ENCODE data around the gene C6orf141. TPM values are rescaled to one million over a fixed set of nuclear protein-coding genes. Genes with fewer than 3 reads are reported as not detected.
A peak's percentile ranks its signal among the peaks of the same experiment; 100 is the strongest.

The C6orf141 gene
- total RNA-seq, 1 donor from 2014 or later = 6.5 TPM

DNA sequence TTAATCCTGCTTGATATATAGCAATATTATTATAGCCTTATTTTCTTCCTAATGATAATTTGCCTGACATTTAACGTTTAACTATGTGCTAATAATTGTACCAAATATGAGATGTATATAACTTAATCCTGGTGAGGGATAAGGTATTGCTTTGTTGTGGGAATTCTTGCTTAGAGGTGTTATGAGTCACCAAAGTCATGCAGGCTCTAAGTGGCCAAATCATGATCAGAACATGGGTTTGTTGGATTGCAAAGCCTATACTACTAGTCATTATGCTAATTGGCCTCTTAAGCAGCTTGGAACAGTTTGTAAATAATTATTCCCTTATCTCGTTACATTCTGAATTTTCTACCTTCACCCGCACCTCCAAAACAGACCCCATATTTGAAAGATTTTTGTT is 21.9 kb upstream of the C6orf141 start:
- H3K27ac Mint-ChIP-seq = no peak overlapping the region
- H3K27me3 Mint-ChIP-seq (ENCODE audit: low read depth) = no peaks in the 10 kb centered on the region
- H3K4me3 Mint-ChIP-seq = no peak overlapping the region
- peaks cover 10% of the 10 kb centered on the region for H3K4me1 Mint-ChIP-seq
- TF ChIP-seq, protein P1, sequence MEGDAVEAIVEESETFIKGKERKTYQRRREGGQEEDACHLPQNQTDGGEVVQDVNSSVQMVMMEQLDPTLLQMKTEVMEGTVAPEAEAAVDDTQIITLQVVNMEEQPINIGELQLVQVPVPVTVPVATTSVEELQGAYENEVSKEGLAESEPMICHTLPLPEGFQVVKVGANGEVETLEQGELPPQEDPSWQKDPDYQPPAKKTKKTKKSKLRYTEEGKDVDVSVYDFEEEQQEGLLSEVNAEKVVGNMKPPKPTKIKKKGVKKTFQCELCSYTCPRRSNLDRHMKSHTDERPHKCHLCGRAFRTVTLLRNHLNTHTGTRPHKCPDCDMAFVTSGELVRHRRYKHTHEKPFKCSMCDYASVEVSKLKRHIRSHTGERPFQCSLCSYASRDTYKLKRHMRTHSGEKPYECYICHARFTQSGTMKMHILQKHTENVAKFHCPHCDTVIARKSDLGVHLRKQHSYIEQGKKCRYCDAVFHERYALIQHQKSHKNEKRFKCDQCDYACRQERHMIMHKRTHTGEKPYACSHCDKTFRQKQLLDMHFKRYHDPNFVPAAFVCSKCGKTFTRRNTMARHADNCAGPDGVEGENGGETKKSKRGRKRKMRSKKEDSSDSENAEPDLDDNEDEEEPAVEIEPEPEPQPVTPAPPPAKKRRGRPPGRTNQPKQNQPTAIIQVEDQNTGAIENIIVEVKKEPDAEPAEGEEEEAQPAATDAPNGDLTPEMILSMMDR (IDR thresholded peaks at IDR 0.05; ENCODE audit: unreplicated experiment) = no peak
- no peaks in the 10 kb centered on the region for H3K9me3 Mint-ChIP-seq
- DNase-seq (ENCODE audit: low spot score in 2 of 2, unreplicated experiment in 2 of 2) = no peak
- no peaks in the 10 kb centered on the region for H3K36me3 Mint-ChIP-seq

DNA sequence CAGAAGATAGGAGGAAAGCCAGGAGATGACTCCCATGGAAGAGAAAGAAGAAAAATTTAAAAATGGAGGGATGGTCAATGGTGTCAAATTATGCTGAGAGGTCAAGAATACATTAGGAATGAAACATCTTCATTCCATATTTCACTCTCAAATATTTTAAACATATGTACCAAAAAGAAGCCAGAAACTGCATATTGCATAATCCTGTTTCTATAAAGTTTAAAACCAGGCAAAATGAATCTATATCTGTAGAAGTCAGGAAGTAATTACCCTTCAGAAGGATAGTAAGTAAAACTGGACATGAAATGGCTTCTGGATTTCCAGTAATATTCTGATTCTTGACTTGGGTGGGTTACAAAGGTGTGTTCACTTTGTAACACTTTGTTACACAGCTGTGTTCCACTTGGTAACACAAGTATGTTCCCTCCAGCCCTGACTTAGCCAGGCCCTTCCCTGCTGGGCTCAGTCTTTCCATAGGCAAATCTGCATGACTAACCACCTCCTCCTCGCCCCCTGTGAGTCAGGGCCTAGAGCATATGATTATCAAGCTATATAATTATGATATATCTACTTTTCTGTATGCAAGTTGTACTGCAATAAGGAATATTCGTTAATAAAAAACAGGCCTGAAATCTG is 20.2 kb upstream of the C6orf141 start:
- Mint-ChIP-seq H3K4me1 (peaks cover 2% of the 10 kb centered on the region), H3K27ac (no peak overlapping the region), H3K4me3 (no peak overlapping the region), H3K27me3 (ENCODE audit: low read depth) (no peaks in the 10 kb centered on the region), H3K36me3 (no peaks in the 10 kb centered on the region), H3K9me3 (no peaks in the 10 kb centered on the region)
- TF ChIP-seq, protein P1 (IDR thresholded peaks at IDR 0.05; ENCODE audit: unreplicated experiment) = no peak
- DNase-seq (ENCODE audit: low spot score in 2 of 2, unreplicated experiment in 2 of 2) = no peak

DNA sequence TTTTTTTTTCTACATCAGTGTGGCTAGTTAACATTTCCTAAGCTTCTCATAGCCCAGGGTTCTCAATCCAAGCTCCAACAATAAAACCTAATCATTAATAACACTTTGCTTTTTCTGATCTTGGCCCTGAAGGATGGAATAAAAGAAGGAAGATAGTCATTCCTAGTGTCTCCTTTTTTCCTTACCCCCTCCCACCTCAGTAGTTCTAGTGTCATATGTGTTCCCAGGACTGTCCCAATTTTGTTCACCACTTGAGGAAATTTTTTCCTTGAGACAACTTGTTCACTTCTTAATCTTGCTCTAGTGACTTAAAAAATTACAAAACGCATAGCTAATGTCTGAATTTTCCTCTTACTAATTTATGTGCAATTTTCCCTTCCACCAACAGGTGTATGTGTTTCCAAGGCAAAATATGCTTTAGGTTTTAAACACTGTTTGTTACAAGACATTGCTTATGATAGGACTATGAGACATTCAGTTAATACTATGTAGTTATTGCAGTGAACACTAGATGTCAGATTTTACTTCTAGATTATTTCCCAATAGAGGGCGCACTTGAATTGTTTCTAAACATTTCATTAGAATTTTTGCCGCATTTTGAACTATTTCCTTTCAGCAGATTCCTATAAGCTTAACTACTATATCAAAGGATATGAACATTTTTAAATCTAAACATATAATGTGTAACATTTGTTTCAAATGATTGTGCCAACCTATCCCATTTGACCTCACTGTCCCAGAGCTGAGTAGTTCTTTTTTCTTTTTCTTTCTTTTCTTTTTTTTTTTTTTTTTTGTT is 18.5 kb upstream of the C6orf141 start:
- Mint-ChIP-seq H3K4me1 (peaks cover 2% of the 10 kb centered on the region), H3K4me3 (peak overlapping the region; percentile 55), H3K36me3 (no peaks in the 10 kb centered on the region), H3K27ac (peak overlapping the region; percentile 52), H3K9me3 (no peaks in the 10 kb centered on the region), H3K27me3 (ENCODE audit: low read depth) (no peaks in the 10 kb centered on the region)
- no peak for DNase-seq (ENCODE audit: low spot score in 2 of 2, unreplicated experiment in 2 of 2)
- TF ChIP-seq, protein P1 (IDR thresholded peaks at IDR 0.05; ENCODE audit: unreplicated experiment) = peak; percentile 82

DNA sequence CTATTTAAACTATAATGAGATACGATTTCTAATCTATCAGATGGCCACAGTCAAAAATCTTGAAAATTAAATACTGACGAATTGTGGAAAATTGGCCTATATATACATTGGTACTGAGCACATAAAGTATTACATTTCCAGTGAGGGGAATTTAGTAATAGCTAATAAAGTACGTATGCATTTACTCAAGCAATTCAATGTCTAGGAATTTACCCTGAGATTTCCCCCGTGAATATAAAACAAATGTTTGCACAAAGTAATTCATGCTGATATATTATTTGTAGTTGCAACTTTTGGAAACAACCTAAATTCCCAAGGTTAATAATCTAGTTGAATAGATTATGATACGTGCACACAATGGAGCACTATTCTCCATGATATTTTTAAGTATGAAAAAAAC is 14.7 kb upstream of the C6orf141 start:
- H3K27ac Mint-ChIP-seq = no peak overlapping the region
- no peaks in the 10 kb centered on the region for H3K27me3 Mint-ChIP-seq (ENCODE audit: low read depth)
- DNase-seq (ENCODE audit: low spot score in 2 of 2, unreplicated experiment in 2 of 2) = no peak
- H3K9me3 Mint-ChIP-seq = no peaks in the 10 kb centered on the region
- H3K36me3 Mint-ChIP-seq = no peaks in the 10 kb centered on the region
- H3K4me1 Mint-ChIP-seq = peaks cover 7% of the 10 kb centered on the region
- H3K4me3 Mint-ChIP-seq = no peak overlapping the region
- TF ChIP-seq, protein P1 (IDR thresholded peaks at IDR 0.05; ENCODE audit: unreplicated experiment) = no peak

DNA sequence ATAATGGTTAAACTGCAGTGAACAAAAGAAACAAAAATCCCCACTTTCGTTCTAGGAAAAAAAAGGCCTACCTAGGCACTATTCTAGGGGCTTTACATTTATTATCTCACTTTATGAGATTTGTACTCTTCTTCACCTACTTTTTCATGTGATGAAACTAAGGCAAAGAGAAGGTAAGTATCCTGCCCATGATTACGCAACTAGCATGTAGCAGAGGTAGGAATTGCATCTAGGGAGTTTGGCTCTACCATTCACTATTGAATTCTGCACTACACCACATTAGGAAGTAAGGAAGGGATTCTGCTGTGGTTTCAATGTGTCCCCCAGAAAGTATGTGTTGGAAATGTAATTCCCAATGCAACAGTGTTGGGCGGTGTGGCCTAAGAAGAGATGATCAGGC is 11.4 kb upstream of the C6orf141 start:
- DNase-seq (ENCODE audit: low spot score in 2 of 2, unreplicated experiment in 2 of 2) = no peak
- no peaks in the 10 kb centered on the region for H3K9me3 Mint-ChIP-seq
- TF ChIP-seq, protein P1 (IDR thresholded peaks at IDR 0.05; ENCODE audit: unreplicated experiment) = no peak
- no peaks in the 10 kb centered on the region for H3K36me3 Mint-ChIP-seq
- H3K4me1 Mint-ChIP-seq = peaks cover 12% of the 10 kb centered on the region
- no peak overlapping the region for H3K4me3 Mint-ChIP-seq
- no peak overlapping the region for H3K27ac Mint-ChIP-seq
- no peaks in the 10 kb centered on the region for H3K27me3 Mint-ChIP-seq (ENCODE audit: low read depth)

All from mesothelial cell of epicardium (in vitro differentiated cells).